NCI-H146 treated with DMSO at 0.1 percent for 48 hours (cell line): ENCODE data around the gene RNF40.

ENCODE experiments used
- DNase-seq: peaks from one replicate; lab custom pipeline; 2025; ENCODE audit not compliant: unreplicated experiment; lab: John Stamatoyannopoulos, UW

Gene RNF40

GRCh38 chr16:30761928-30762902 lies at the start of gene RNF40, which contains the start of gene CFAP119:
TSS of gene RNF40 (plus strand) at chr16:30762322. CDS start at chr16:30762546, 224 bp downstream.
TSS of gene CFAP119 (minus strand) at chr16:30762062. CDS start at chr16:30761748, 314 bp downstream.
- peak; percentile 98 for DNase-seq

GRCh38 chr16:30715750-30716445 lies 46.2 kb upstream of the RNF40 start:
- DNase-seq = no peak

- DNase-seq = no peak
Measured at GRCh38 chr16:30720086-30720485, 42.0 kb upstream of the RNF40 start.

DNA sequence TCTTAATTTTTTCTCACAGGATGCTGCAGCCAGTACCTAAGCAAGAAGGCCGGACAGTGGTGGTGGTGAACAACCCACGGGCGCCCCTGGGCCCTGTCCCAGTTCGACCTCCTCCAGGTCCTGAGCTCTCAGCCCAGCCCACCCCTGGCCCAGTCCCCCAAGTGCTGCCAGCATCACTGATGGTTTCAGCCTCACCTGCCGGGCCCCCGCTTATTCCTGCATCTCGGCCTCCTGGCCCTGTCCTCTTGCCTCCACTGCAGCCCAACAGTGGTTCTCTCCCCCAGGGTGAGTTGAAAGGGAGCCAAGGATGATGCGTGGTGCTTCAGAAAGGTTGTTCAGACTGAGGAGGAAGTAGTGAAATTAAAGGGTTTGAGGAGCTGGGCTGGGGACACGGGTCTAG lies 41.4 kb upstream of the RNF40 start:
- DNase-seq = no peak

DNA sequence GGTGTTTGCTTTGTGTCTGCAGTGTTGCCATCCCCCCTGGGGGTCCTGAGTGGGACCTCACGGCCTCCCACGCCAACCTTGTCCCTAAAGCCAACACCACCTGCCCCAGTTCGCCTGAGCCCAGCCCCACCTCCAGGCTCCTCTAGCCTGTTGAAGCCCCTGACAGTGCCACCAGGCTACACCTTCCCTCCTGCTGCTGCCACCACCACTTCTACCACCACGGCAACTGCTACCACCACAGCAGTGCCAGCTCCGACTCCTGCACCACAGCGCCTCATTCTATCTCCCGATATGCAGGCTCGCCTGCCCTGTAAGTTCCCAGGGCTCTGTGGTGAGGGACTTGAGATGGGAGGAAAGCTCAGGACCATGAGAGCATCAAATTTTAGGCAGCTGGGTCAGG lies 41.0 kb upstream of the RNF40 start:
- DNase-seq = no peak

DNA sequence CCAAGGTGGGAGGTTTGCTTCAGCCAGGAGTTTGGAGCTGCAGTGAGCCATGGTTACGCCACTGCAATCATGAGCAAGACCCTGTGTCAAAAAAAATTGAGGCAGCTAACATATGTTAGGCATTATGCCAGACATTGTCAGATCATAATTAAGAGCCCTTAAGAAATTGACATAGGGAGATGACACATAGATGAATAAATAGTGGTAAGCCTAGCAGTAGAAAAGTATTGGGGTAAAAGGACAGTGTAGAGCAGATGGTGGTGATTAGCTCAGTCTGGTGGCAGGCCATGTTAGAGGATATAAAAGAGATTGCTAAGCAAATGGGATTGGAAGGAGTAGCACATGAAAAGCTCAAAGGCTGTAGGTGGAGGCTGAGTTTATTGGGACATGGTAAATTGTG lies 40.5 kb upstream of the RNF40 start:
- DNase-seq = no peak

DNA sequence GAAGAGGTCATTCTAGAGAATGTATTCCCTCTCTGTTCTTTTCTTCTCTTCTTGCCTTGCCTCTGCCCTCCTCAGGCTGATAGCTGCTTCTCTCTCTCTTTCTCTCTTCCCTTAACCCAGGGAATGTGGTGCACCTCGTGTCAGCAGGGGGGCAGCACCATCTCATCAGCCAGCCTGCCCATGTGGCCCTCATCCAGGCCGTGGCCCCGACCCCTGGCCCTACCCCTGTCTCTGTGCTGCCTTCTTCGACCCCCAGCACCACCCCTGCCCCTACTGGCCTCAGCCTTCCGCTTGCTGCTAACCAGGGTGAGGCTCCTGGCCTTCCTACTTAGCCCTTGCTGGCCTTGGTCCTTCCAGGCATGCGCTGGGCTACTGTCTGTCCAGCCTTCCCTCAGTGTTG lies 39.7 kb upstream of the RNF40 start:
- DNase-seq = no peak

DNA sequence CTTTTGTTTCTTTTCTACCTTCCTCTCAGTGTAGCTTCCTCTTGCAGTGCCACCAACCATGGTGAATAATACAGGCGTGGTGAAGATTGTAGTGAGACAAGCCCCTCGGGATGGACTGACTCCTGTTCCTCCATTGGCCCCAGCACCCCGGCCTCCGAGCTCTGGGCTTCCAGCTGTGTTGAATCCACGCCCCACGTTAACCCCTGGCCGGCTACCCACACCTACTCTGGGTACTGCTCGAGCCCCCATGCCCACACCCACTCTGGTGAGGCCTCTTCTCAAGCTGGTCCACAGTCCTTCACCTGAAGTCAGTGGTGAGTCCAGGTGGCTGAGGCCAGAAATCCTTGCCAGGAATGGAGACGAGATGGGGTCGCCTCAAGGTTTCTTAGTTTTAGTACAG lies 39.2 kb upstream of the RNF40 start:
- no peak for DNase-seq

DNA sequence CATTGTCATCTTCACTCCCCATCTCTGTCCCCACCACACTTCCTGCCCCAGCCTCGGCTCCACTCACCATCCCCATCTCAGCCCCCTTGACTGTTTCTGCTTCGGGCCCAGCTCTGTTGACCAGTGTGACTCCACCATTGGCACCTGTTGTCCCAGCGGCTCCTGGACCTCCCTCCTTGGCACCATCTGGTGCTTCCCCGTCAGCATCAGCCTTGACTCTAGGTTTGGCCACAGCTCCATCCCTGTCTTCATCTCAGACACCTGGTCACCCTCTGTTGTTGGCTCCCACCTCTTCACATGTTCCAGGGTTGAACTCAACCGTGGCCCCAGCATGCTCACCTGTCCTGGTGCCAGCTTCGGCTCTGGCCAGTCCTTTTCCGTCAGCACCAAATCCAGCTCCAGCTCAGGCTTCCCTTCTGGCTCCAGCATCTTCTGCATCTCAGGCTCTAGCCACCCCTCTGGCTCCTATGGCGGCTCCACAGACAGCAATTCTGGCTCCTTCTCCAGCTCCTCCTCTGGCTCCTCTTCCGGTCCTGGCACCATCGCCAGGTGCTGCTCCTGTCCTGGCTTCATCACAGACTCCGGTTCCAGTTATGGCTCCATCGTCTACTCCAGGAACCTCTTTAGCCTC lies 38.3 kb upstream of the RNF40 start:
- DNase-seq = no peak

DNA sequence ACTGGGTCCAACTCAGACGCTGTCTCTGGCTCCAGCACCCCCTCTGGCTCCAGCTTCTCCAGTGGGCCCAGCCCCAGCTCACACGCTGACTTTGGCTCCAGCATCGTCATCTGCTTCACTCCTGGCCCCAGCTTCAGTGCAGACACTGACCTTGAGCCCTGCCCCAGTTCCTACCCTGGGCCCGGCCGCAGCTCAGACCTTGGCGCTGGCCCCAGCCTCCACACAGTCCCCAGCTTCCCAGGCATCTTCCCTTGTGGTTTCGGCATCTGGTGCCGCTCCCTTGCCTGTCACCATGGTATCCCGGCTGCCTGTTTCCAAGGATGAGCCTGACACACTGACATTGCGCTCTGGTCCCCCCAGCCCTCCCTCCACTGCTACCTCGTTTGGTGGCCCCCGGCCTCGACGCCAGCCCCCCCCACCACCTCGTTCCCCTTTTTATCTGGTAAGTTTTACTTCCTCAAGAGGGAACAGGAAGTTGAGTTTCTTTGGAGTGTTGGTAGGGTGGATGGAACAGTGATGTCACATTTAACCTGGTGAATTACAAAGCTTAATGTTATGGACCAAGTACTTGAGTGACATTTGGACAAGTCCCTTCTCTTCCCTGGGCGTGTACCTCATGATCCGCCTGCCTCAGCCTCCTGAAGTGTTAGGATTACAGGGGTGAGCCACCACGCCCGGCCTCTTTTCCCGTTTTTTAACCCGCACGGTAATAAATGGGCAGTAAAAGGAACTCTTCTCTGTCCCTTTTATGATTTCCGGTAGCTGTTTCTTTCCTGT lies 37.3 kb upstream of the RNF40 start:
- DNase-seq = no peak

DNA sequence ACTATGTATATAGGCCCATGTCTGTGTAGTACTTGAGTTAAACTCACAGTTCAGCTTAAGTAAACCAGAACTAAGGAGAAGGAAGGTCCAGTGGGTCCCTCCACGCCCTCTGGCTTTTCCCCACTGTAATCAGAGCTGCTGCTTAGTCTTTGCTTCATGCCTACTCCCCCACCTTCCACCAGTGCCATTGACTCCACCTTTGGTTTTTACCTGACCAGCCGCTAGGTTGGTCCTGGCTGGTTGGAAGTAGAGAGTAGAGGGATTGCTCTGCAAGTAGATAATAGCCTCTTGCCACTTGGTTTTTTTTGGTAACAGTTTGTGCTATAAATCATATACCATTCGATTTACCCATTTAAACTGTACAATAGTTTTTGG lies 36.7 kb upstream of the RNF40 start:
- no peak for DNase-seq

DNA sequence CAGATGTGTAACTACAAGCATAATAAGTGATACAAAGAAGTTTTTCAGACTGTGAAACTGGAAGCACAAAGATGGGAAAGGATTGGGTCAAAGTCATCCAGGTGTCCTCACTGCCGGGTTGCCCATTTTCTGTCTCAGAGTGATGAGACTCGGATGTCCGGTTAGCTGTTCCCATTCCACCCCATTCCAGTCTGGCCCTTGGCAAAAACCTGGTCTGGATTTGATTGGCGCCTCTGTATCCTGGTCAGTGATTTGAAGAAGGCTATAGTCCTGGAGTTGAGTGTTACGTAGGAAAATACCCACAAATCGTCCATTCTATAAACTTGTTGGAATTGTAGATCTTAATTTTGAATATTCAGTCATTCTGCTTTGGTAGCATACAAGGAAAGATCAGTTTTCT lies 33.8 kb upstream of the RNF40 start:
- DNase-seq = no peak

GRCh38 chr16:30728899-30729672 lies 33.0 kb upstream of the RNF40 start:
- no peak for DNase-seq

DNA sequence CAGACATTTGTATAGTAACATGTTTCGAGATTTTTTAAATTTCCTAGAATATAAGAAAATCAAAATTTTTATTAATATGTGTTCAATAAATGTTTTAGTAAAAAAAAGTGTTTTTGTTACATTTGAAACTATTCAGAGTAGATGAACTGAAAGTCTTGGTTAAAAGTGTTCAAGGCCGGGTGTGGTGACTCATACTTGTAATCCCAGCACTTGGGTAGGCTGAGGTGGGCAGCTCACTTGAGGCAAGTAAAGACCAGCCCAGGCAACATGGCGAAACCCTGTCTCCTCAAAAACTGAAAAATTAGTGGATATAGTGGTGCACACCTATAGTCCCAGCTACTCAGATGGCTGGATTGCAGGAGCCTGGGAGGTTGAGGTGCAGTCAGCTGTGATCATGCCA lies 30.7 kb upstream of the RNF40 start:
- DNase-seq = no peak

DNA sequence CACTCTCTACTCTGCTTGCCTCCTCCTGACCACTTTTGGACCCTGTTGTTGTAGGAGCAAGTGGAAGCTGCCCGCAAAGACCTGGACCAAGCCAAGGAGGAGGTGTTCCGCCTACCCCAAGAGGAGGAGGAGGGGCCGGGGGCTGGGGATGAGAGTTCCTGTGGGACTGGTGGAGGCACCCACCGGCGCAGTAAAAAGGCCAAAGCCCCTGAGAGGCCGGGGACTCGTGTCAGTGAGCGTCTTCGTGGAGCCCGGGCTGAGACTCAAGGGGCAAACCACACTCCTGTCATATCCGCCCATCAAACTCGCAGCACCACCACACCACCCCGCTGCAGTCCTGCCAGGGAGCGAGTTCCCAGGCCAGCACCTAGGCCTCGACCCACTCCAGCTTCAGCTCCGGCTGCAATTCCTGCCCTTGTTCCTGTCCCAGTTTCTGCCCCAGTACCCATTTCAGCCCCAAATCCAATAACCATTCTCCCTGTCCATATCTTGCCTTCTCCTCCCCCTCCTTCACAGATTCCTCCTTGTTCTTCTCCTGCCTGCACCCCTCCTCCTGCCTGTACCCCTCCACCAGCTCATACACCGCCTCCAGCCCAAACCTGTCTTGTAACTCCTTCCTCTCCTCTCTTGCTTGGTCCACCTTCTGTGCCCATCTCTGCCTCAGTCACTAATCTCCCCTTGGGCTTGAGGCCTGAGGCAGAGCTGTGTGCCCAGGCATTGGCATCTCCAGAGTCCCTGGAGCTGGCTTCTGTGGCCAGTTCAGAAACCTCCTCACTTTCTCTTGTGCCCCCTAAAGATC lies 24.9 kb upstream of the RNF40 start:
- no peak for DNase-seq

- DNase-seq = no peak
Measured at GRCh38 chr16:30737794-30738648, 24.1 kb upstream of the RNF40 start.

GRCh38 chr16:30738984-30739951 lies 22.9 kb upstream of the RNF40 start:
- no peak for DNase-seq
